Measurements from ENCODE around the gene RILPL1.

DNA sequence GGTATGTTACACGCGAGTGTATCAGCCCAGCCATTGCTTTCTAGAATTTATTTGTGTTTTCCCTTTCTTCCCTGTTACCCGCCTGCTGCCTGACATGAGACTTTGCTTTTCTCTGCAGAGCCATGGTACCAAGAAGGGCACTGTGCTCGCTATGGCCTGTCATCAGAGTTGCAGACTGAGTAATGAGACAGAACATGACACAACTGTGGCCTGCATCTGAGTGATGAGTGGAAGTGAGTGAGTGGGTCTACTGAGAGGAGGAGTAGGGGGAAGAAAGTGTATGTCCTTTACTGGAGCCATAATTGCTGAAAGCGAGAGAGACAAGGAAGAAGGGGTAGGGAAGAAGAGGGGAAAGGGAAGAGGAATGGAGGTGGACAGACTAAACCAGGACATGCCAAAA lies 2.9 kb downstream of the RILPL1 start:
- TF ChIP-seq, protein P1, sequence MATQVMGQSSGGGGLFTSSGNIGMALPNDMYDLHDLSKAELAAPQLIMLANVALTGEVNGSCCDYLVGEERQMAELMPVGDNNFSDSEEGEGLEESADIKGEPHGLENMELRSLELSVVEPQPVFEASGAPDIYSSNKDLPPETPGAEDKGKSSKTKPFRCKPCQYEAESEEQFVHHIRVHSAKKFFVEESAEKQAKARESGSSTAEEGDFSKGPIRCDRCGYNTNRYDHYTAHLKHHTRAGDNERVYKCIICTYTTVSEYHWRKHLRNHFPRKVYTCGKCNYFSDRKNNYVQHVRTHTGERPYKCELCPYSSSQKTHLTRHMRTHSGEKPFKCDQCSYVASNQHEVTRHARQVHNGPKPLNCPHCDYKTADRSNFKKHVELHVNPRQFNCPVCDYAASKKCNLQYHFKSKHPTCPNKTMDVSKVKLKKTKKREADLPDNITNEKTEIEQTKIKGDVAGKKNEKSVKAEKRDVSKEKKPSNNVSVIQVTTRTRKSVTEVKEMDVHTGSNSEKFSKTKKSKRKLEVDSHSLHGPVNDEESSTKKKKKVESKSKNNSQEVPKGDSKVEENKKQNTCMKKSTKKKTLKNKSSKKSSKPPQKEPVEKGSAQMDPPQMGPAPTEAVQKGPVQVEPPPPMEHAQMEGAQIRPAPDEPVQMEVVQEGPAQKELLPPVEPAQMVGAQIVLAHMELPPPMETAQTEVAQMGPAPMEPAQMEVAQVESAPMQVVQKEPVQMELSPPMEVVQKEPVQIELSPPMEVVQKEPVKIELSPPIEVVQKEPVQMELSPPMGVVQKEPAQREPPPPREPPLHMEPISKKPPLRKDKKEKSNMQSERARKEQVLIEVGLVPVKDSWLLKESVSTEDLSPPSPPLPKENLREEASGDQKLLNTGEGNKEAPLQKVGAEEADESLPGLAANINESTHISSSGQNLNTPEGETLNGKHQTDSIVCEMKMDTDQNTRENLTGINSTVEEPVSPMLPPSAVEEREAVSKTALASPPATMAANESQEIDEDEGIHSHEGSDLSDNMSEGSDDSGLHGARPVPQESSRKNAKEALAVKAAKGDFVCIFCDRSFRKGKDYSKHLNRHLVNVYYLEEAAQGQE (IDR thresholded peaks at IDR 0.05; ENCODE audit: low read depth): no peak
- TF ChIP-seq NFIC (IDR thresholded peaks at IDR 0.05): no peak
- no peak for TF ChIP-seq ZBTB7A (IDR thresholded peaks at IDR 0.05; ENCODE audit: low read depth)
- TF ChIP-seq RAD21 (IDR thresholded peaks at IDR 0.05; ENCODE audit: low read depth): no peak
- TF ChIP-seq, protein P2, sequence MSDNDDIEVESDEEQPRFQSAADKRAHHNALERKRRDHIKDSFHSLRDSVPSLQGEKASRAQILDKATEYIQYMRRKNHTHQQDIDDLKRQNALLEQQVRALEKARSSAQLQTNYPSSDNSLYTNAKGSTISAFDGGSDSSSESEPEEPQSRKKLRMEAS (IDR thresholded peaks at IDR 0.05): no peak
- no peak for TF ChIP-seq TAF1 (IDR thresholded peaks at IDR 0.05; ENCODE audit: low read depth)
- TF ChIP-seq TCF12 (IDR thresholded peaks at IDR 0.05; ENCODE audit: low read depth): no peak
